Stimulated activated CD4-positive, alpha-beta T cell treated with anti-CD3 and anti-CD28 coated beads, Interleukin-1b, Interleukin-23, amount 100 ng/mL, for 24 hours (primary cell): ENCODE measurements around the gene PPFIA2.

ENCODE experiments used
- DNase-seq, 4 experiments: peaks; one replicate each; pipeline ENCODE4 v3.0.0-alpha.2; 2020; ENCODE audit warnings: low read depth in 4 of 4, low spot score in 1 of 4

Gene PPFIA2

GRCh38 chr12:81759190-81760051 lies at the start of gene PPFIA2:
PPFIA2 (minus strand) TSS chr12:81759350.
- peak in 1 of 4 experiments; percentile 2 for DNase-seq

DNA sequence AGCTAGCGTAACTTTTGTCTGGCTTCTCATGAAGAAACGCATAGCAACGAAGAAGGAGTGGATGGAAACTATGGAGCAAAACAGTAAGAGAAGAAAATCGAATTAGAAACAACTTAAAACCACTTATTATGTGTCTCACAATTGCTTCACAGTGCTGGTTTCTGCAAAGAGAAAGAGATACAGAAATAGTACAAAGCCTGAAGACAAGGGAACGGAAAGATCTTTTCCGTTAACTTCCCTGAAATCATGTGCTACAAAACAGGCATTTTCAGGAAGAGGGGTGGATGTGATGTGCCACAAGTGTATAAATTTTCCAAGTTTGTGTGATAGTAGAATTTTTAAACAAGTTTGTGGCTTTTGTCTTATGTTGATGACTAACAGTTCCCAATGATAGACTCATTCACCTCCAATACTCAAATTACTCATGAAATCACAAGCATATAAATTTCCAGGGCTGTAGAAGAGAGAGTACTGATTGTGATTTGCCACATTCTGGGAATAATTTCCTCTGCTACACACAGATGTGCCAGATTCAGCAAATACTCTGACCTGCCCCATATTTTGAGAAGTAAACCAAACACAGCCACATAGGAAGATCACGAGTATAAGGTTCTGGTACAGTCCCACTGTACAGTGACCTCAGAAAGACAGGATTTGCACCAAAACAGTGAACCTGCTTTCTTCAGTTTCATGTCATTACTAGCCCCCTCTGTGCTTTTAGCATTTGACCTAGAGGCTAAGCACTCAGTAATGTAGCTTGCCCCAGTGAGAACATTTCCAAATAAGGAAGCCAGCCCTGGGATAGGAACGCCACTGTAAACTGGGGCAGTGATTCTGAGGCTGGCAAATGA lies 41.4 kb upstream of the PPFIA2 start:
- no peak for DNase-seq

DNA sequence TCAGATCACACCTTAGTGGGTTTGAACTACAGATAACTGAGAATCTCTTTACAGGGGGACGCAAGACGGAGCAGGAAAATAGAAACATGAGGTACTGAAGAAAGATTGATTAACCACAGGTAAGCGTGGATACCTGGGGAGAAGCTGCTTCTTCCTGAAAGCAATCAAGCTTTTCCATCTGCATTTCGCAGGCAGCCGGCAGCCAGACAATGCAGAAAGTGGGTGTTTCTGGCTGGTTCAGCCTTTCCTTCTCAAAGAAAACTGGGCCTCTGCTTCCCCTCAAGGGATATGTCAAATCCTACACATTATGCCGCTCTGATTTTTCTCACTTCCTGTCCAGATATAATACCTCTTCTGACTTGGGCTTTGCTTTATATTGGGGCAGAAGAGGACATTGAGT lies 39.1 kb upstream of the PPFIA2 start:
- DNase-seq: no peak

- no peak for DNase-seq
Measured at GRCh38 chr12:81797100-81797499, 38.0 kb upstream of the PPFIA2 start.

DNA sequence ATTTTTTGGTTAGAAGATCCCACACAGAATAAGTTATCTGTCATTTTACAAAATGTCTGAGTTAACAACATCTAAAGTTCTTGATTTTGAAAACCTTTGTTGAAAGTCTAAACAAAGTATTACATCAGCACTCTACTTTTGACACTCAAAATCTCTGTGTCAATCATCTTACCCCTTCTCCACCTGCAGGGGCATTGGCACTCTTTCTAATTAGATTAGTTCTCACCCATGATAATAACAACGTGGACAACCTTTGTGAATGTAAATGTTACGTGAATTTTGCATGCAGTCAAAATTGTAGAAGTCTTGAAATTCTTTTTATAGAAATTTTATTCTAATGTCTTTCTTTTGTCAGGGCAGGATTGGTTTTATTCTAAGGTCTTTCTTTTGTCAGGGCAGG lies 33.5 kb upstream of the PPFIA2 start:
- no peak for DNase-seq

DNA sequence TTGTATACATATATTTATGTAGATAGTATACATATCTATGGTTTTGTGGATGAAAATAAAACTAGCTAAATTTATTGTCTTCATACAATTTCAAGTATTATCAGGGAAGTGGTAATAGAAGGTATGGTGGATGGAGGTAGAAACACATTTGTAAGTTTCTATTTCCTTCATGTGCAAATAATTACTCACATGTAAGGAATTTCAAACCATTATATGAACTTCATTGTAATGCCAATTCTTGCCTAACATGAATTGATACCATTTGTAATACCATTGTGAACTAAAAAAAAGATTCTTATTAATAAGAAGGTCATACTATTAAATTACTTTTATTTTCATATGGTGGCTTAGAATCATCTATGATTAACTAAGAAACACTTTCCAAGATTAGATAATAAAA lies 20.1 kb upstream of the PPFIA2 start:
- DNase-seq: no peak

DNA sequence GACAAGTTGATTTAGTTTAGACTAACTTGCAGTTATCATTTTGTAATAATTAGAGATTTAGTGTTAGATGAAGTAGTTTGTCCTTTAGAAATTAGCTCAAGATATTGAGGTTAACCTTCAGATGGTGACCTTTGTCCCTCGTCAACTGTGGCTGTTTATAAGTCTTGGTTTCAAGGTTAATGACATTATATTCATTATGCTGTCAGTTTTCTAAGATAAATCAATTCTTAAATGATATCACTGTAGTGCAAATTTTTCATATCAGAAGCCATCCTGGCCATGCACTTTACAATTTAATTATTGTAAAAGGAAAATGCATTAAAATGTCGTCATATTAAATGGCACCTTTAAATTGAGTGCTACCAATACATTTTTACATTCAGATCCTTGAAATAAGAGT lies 19.6 kb upstream of the PPFIA2 start:
- no peak for DNase-seq

DNA sequence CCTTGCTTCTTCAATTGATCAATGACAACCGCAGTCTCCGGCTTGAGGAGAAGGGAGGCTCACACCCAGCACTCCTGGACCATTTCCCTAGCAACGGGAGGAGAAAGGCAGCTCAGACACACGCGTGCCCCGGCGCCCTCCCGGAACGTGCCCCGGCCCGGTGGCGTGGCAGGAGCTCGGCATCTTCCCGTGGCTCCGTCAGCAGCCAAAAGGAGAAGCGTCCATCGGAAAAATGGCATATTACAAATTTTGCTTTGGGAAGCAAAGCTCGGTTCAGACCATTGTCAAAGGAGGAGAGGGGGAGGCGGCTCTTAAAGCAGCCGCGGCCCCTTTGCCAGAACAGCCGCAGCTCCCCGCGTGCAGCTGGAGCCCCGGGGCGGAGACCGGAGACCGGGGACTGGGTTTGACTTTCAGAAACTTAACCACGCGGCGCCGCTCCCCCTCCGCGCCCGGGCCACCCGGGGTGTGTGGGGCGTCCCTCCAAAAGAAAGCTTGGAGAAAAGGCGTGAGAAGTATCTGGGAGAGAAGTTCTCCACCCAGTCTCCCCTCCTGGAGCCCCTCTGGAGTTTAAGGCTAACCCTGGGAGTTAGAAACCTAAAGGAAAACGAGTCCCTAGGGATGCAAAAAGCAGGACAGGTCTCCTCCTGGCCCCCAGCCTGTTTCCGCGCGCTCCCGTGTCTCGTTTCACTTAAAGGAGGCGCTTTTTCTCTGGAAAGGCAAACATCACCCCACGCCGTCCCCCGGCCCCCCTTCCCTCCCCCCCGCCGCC lies 545 bp downstream of the PPFIA2 start:
- DNase-seq: peak in 1 of 4 experiments; percentile 4

DNA sequence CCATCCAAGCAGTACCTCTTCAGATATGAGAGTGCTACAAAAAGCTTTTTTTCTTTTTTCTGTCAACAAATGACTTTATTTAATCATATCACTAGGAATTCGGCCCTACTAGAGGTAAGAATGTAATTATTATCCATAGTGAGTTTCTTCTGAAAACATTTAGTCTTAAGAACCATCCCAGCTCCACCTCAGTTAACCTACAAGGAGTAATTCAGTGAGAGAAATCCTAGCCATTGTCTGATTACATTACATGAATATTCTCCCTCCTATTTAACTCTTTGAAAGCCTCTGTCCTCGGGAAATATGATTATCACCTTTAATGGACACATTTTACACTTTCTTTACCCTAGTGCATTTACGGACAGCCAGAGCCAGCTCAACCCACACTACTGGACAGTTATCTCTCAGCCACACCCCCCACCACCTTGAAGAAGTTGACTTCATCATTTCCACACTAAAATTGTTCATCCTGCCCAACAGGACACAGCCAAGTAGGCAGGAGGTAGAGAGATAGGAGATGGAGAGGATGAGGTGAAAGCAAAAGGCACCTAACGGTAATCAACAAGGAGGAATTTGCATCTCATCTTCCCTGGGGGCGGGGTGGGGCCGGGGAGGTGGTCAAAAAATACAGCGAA lies 1.3 kb downstream of the PPFIA2 start:
- no peak for DNase-seq

GRCh38 chr12:81729781-81730180 lies 29.4 kb downstream of the PPFIA2 start:
- no peak for DNase-seq

- DNase-seq: no peak
Measured at GRCh38 chr12:81727391-81727790, 31.8 kb downstream of the PPFIA2 start.

- no peak for DNase-seq
Measured at GRCh38 chr12:81726634-81727033, 32.5 kb downstream of the PPFIA2 start.

DNA sequence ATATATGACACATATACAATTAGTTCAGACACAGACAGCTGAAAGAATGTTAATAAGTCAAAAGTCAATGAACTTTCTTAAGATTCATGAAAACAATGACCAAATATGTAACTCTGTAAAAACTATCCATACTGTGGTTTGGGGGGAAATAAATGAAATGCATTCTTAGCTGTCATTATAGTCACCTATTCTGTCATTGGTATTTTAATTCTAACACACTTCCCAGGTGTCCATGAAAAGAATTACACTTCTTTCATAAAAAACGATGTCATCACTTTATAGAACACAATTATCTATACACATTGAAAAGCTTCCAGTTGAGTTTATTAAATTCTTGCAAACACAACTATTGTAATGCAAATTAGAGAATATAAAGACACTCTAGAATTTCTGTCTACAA lies 35.8 kb downstream of the PPFIA2 start:
- DNase-seq: no peak

DNA sequence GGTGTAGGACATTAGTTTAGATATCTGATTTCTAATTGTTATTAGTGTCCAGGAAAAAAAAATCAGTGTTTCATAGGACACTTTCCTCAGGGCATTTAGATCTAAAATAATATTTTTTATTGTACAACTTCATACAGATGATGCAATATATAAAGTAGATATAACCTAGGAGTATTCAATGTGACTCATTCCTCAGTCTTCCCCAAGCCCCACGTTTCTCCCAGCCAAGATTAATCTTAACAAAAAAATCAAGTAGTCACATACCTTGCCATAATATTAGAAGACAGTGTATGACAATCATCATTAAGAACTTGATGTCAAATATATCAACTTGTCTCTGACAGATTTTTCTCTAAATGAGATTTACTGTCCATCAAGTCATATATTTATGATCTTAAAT lies 37.1 kb downstream of the PPFIA2 start:
- no peak for DNase-seq

GRCh38 chr12:81718616-81719015 lies 40.5 kb downstream of the PPFIA2 start:
- DNase-seq: no peak

GRCh38 chr12:81712536-81712935 lies 46.6 kb downstream of the PPFIA2 start:
- no peak for DNase-seq

DNA sequence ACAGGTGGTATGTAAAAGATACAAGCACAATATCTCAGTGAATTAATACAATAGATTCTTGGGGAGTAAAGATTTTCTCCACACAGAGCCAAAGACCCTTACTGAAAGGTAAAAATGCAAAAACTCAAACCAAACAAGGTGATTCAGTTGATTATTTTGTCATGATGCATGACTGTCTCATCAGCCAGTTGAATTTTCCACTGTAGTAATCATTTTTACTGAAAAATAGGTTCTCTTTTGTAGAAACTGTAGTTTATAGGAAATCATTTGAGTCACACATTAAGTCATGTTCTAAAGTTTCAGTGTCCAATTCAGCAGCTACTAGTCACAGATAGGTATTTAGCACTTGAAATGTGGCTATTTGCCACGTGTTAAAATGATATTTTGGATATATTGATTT lies 53.6 kb downstream of the PPFIA2 start:
- no peak for DNase-seq

DNA sequence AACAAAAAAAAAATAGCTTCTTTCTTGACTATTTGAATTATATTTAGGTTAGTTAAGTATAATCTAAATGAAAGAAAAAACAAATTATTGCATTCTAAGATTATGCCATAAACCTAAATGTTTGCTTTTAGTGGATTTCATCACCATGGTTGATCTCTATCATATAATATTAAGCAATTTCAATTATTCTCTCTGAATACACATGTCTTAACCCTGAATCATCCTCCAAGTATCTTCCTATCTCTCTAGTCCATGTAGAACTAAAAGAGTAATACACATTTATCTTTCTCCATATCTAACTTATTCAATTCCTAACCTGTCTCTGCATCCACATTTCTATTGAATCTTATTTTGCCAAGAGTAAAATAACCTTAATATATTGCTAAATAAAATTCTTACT lies 59.6 kb downstream of the PPFIA2 start:
- DNase-seq: no peak

GRCh38 chr12:81692008-81692407 lies 67.1 kb downstream of the PPFIA2 start:
- no peak for DNase-seq

GRCh38 chr12:81683881-81684280 lies 75.3 kb downstream of the PPFIA2 start:
- DNase-seq: no peak

- DNase-seq: no peak
Measured at GRCh38 chr12:81679614-81680013, 79.5 kb downstream of the PPFIA2 start.
